ENCODE data around the gene RPP40.
"Not testable (repeated sequence)": the region's sequence is repeated elsewhere in the genome, so short reads cannot be mapped to it uniquely, and the experiment has no call there.

The RPP40 gene, protein sequence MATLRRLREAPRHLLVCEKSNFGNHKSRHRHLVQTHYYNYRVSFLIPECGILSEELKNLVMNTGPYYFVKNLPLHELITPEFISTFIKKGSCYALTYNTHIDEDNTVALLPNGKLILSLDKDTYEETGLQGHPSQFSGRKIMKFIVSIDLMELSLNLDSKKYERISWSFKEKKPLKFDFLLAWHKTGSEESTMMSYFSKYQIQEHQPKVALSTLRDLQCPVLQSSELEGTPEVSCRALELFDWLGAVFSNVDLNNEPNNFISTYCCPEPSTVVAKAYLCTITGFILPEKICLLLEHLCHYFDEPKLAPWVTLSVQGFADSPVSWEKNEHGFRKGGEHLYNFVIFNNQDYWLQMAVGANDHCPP

DNA sequence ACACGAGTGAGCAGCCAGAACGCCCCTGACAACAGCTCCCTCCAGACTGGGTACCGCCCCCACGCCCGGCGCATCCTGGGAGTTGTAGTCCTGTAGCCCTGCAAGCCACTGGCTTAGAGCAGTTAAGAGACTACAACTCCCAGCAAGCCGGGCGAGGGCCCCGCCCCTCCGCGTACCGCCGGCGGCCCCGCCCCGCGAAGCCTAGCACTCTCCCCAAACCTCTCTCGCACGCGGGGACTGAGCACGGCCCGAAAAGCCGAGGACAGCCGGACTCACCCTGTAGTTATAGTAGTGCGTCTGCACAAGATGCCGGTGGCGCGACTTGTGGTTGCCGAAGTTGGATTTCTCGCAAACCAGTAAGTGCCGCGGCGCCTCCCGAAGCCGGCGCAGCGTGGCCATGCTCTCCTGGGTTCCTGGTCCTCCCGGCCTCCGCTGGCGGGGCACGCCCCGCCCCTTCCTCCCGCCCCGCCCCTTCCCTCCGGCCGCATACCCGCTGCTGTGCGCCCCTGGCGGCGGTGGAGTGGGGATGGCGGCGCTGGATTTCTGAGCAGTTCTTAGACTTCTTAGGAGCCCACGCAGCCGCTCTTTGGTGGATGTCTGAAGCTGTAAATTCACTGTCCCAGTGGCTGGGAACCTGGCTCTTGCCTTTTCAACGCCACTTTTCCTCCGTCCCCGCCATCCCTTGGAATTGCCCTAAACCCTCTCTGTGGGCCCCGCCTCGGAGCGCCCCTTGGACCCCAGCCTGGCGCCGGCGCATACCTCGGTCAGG is at the start of gene RPP40:
TSS of gene RPP40 (minus strand) at position 434 of the 769 bp plus-strand sequence. CDS start at position 399, 35 bp downstream.
- DNase-seq (ENCODE audit: low read depth, low spot score): peak; percentile 99

DNA sequence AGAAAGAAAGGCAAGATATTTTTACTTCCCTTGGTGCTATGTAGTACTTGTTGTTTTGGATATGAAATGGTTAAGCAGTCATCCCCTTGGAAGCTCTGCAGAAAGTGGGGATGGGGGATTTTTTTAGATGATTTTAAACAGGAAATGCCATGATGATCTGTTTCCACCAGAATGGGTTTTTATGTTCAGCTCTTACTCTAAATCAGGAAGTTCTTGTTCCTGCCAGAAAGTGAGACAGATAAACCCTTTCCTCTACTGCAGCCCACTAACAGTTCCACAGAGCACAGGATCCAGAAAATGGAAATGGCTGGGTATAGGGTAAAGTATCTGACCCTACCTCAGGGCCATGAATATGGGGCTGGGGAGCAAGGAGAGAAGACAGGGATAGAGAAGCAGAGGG is 49.2 kb upstream of the RPP40 start:
- DNase-seq (ENCODE audit: low read depth, low spot score): no peak

DNA sequence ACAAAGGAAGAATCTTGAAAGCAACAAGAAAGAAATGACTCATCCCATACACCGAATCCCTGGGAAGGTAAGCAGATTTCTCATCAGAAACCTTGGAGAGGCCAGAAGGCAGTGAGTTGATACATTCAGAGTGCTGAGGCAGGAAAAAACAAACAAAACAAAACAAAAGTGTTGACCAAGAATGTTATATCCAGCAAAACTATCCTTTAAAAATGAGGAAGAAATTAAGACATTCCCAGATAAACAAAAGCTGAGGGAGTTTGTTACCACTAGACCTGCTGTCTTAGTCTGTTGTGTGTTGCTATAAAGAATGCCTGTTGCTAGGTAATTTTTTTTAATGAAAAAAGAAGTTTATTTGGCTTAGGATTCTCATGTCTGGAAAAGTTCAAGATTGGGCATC is 47.6 kb upstream of the RPP40 start:
- DNase-seq (ENCODE audit: low read depth, low spot score): no peak

DNA sequence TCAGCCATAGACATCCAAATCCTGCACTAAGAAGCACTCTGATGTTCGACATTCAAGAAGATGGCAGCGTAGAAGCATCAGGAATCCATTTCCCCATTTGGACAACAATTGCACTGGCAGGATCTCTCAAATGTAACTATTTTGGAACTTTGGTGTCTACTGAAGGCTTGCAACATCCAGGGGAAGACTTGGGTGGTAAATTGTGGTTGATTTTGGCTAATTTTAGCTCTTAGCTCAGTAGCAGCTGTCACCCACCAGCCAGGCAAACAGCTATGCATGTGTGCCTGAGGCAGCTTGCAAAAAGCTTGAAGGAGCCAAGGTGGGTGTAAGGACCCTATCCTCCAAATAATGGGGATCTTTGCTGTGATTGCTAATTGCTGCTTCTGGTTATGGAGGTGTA is 46.2 kb upstream of the RPP40 start:
- no peak for DNase-seq (ENCODE audit: low read depth, low spot score)

DNA sequence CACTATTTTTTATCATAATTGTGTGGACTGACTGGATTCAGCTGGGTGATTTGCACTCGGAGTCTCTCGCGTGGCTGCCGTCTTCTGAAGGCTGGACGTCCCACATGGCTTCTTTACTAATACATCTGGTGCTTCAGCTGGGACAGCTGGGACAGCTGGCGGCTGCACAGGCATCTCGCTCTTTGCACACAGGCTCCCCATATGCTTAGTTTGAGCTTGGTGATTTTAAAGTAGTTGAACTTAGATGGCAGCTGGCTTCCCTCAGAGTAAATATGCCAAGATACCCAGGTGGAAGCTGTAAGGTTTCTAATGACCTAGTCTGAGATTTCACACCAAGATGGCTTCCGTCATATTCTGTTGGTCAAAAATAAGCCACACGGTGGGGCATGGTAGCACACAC is 42.6 kb upstream of the RPP40 start:
- no peak for DNase-seq (ENCODE audit: low read depth, low spot score)

DNA sequence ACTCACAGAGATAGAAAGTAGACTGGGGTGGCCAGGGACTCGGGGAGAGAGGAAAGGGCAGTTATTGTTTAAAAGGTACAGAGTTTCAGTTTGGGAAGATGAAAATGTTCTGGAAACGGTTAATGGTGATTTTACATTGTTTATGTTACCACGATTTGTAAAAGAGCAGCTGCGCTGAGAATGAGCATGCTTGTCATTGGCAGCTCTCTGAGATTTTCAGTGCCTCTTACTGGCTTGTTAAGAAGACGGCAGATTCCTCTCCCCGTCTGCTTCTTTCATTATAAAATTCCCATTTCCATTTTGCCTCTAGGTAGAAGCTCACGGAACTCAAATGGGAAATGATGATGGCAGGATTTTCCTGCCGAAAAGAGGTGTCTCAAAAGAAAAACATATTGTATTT is 41.6 kb upstream of the RPP40 start:
- no peak for DNase-seq (ENCODE audit: low read depth, low spot score)

DNA sequence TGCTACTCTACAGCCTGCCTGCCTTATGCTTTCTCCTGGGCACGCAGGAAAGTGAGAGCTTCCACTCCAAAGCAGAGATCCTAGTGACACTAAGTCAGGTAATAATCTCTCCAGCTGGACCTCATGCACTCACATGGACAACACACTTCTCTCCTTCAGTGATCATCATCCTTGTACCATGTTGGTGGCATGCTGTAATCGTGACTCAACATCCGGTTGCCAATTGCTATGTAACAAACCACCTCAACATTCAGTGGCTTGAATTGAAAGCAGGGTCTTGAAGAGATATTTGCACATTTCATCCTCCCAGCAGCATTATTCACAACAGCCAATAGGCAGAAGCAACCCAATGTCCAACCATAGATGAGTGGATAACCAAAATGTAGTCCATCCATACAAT is 41.0 kb upstream of the RPP40 start:
- no peak for DNase-seq (ENCODE audit: low read depth, low spot score)

DNA sequence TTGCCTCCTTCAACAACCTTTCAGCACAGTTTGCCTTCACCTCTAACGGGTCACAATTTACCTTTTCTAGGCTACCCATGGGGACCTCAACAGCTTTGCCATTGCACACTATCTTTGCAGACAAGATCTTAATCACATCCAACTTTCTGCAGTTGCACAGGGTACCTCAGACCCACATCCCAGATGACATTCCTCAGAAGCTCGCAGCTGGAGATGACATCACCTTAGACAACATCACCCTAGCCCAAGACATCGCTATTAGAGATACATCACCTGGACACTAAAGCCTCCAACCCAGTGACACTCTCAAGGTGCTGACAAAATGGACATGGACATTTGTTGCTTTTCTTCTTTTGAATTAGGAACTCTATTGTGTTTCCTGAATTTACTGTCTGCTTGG is 38.6 kb upstream of the RPP40 start:
- no peak for DNase-seq (ENCODE audit: low read depth, low spot score)

DNA sequence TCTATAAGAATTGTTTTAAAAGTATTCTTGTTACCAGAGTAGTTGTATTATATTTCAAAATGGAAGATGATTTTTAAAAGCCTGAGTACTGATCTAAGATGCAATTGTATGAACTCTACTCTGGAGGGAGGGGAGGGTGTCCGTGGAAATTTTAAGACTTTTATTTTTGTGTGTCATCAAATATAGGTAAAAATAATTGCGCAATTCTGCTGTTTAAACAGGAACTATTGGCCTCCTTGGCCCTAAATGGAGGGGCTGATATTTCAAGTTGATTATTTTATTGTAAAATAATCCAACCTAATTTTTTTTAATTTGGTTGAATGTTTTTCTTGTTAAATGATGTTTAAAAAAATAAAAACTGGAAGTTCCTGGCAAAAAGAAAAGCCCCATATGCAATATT is 38.1 kb upstream of the RPP40 start:
- DNase-seq (ENCODE audit: low read depth, low spot score): no peak

DNA sequence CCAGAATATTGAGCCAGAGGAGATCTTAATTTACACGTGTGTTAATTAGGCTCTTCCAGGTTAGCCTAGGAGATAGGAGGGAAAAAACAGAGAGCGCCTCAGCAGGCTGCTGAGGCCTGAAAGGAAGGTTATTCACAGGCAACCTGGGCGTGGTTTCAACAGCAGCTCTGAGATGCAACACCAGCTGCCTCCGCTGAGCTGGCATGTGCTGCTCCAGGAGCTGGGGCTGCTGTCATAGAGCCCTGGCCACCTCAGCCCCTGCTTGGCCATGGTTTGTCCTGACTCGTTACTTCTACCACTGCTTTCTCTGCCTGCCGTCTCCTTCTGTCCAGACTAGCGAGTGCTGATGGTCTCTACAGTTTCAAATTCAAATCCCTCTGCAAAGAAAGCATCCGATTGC is 32.4 kb upstream of the RPP40 start:
- DNase-seq (ENCODE audit: low read depth, low spot score): peak; percentile 67

DNA sequence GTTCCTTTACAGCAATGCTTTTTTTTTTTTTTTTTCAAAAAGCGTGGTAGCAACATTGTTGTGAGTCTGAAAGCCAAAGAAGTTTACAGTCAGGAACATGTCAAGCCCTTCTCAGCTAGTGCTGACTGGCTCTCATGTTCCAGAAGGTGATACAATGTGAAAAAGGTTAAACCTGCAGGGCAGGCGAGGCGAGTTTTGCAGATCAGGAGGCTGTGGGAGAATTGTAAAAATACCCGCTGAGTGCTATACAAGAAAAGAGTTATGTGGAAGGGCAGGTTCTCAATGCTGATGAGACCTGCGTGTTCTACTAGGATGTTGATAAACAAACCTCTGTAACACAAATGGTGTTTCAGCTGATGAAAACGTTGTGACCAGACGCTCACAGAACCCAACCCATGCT is 30.9 kb upstream of the RPP40 start:
- no peak for DNase-seq (ENCODE audit: low read depth, low spot score)

DNA sequence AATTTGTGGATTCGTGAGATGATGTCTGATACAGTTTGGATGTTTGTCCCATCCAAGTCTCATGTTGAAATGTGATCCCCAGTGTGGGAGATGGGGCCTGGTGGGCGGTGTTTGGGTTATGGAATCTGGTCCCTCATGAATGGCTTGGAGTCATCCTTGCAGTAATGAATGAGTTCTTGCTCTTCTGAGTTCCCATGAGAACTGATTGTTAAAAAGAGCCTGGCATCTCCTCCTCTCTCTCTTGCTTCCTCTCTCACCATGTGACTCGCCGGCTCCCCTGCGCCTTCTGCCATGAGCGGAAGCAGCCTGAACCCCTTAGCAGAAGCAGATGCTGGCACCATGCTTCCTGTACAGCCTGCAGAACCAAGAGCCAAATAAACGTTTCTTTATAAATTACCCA is 30.5 kb upstream of the RPP40 start:
- DNase-seq (ENCODE audit: low read depth, low spot score): no peak

DNA sequence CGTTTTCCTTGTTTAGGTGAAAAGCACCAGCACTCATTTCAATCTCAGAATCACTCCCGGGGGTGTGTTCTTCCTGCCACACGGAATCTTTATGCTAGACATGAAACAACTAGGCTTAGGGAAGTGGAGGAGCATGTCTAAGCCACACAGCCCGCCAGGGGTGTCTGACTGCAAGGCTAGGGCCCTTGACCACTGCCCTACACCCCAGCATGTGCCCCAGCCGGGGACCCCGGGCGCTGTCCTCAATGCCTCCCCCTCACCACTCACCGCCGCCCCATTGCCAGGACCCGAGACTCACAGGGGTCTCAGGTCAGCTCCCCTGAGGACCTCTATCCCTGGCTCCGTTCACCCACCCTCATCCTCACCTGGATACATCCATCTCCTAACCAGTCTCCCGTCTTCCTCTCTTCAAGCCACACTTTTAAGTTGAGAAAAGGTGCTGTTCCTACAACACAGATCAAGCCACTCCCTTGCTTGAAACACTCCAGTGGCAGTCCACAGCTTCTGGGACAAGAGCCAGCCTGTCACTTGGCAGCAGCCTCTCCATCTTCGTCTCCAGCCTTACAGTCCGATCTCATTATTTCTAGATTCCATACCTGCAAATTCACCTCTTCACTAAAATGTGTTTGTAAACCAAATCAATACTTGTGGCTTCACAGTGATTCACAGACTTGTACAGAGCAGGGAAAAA is 29.5 kb upstream of the RPP40 start:
- peak; percentile 16 for DNase-seq (ENCODE audit: low read depth, low spot score)

DNA sequence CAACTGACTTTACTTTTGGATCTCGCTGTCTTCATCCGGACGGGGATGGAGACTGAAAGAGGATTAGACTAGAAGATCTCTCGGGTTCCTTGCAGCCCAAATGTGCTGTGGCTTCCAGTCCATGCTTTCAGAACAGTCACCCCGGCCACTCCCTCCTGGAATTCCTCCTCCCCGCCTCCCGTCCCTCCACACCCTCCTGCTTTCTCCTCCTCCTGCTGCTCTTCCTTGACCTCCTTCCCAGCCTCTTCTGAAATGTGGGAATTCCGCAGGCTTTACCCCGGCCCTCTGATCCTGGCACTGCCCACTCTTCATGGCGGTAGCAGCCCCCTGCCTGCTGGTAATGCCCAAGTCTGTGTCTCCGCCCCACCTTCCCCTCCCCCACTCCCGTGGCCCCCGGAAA is 28.9 kb upstream of the RPP40 start:
- DNase-seq (ENCODE audit: low read depth, low spot score): not testable (repeated sequence)

DNA sequence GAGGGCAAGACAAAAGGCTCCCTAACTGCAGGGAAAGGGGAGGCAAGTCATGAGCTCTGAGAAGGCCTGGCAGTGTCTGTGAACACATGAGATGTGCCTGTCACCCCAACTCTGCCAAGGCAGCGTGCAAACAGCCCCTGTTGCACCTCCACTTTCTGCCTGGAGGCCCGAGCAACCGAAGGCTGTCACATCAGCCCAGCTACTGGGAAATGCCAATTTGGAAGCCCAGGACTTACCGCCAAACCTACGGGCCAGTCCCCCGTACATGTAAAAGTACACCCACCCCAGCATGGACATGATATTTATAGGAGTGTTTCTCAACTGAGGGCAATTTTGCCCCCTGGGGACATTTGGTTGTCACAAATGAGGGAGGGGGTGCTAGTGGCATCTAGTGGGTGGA is 27.3 kb upstream of the RPP40 start:
- DNase-seq (ENCODE audit: low read depth, low spot score): no peak

DNA sequence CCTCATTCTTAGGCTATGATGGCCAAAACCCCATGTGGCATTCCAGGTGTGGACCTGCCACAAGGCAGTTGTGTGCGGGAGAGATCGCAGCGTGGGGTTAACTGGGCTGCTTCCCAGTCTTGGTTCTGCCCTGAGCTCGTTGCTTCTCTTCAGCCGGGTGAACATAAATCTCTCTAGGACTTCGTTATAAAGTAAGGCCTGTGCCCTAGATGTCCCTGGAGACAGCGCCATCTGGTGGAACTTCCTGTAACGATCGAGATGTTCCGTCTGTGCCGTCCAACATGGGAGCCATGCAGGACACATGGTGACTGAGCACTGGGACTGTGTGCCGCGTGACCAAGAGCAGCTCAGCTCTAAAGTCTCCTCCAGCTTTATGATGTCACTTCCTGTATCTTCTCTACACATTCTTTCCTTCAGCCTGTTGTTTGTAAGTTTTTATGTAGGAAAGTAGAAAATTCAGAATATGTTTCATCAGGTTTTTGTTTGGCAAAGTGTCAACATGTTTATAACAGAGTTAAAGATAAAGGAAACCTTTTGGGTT is 26.8 kb upstream of the RPP40 start:
- peak; percentile 89 for DNase-seq (ENCODE audit: low read depth, low spot score)

DNA sequence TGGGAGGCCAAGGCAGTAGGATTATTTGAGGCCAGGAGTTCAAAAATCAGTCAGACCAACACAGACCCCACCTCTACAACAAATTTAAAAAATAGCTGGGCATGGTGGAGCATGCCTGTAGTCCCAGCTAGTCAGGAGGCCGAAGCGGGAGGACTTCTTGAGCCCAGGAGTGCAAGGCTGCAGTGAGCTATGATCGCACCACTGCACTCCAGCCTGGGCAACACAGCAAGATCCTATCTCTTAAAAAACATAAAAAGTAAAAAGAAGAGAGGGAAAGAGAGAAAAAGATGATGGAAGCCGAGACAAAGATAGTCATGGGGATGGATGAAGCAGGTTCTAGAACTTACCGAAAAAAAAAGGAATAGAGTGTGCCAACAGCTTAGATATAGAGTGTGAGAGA is 25.8 kb upstream of the RPP40 start:
- DNase-seq (ENCODE audit: low read depth, low spot score): no peak

DNA sequence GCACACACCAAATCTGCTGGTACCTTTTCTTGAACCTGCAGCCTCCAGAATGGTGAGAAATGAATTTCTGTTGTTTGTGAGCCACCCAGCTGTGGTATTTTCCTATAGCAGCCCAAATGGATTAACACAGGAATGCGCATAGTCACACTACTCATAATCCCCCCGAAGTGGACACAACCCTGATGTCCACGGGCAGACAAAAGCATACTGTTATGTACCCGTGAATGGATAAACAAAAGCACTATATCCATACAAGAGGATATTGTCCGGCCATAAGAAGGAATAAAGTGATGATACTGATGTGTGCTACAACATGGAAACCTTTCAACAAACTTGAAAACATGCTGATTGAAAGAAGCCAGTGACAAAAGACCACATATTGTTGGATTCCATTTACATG is 25.1 kb upstream of the RPP40 start:
- DNase-seq (ENCODE audit: low read depth, low spot score): no peak

DNA sequence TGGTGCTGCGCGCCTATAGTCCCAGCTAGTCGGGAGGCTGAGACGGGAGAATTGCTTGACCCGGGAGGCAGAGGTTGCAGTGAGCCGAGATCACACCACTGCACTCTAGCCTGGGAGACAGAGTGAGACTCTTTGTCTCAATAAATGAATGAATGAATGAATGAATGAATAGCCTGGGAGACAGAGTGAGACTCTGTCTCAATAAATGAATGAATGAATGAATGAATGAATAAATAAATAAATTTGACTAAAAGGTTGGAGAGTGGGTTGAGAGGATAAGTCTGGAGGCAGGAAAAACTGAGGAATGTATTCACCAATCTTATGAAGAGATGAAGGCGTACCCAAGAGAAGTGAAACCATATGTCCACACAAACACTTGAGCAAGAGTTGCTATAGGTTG is 24.5 kb upstream of the RPP40 start:
- no peak for DNase-seq (ENCODE audit: low read depth, low spot score)

DNA sequence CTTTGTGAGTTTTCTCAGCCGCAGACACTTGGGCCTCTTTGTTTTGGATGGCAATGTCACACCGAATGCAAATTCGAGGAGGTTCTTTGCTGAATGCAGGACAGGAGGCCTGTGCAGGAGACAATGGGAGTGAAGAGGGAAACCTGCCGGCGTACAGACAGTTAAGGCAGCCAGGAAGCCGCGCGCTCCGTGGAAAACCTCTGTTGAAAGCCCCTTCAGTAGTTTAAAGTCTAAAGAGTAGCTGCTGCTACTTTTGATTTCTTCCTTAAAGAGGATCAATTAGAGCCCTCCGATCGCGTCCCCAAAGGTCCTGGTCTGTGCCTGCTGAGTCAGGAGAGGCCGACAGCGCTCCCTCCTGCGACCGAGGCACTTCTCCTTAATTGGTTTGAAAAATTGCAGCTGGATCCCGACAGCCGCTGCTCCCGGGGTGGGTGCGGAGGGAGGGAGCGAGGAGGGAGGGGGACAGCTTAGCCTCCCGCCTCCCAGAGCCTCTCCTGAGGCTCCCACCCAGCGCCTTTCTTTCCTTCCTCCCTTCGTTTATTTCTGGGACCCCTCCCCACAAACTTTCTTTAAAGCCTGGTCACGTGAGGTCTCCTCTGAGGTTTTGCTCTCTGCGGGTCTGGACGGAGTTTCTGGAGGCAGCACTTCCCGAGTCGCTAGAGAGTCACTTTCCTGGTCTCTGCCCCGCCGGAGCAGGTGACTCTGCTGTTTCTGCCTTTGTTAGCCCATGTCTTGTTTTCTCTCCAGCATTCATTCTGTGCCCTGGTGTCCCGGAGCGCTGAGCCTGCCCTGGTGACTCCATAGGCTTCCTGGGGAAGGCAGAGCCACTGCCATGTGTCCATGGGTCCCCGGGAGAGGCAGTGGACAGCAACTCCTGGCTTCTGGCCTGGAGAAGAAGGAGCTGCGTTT is 22.3 kb upstream of the RPP40 start:
- DNase-seq (ENCODE audit: low read depth, low spot score): peak; percentile 73

DNA sequence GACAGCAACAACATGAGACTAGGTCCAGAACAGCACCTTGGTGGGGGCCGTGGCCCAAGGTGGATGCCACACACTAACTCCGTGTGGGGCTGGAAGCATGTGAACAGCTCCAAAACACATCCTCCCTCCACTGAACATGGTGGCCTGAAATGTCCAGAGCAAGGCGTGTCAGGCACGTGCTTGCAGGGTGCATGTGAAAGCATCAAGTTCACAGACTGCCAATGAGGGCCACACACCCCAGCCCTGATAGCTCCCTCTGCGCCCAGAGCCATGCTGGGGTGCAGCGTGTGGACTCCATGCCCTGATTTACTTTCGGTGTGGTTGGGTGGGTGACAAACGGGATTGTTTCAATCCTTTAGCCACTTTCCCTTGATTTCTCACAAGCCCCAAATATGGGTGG is 20.1 kb upstream of the RPP40 start:
- DNase-seq (ENCODE audit: low read depth, low spot score): no peak
